ENCODE measurements around the gene DPP10. TPM values are rescaled to one million over a fixed set of nuclear protein-coding genes. Genes with fewer than 3 reads are reported as not detected.

Gene DPP10
- total and polyA plus RNA-seq, 4 donors: 0.04 to 4.1 (median 0.48) TPM

GRCh38 chr2:115124817-115125216 is 682.4 kb downstream of the DPP10 start (continued):
- TF ChIP-seq, protein P1, sequence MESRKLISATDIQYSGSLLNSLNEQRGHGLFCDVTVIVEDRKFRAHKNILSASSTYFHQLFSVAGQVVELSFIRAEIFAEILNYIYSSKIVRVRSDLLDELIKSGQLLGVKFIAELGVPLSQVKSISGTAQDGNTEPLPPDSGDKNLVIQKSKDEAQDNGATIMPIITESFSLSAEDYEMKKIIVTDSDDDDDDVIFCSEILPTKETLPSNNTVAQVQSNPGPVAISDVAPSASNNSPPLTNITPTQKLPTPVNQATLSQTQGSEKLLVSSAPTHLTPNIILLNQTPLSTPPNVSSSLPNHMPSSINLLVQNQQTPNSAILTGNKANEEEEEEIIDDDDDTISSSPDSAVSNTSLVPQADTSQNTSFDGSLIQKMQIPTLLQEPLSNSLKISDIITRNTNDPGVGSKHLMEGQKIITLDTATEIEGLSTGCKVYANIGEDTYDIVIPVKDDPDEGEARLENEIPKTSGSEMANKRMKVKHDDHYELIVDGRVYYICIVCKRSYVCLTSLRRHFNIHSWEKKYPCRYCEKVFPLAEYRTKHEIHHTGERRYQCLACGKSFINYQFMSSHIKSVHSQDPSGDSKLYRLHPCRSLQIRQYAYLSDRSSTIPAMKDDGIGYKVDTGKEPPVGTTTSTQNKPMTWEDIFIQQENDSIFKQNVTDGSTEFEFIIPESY (IDR thresholded peaks at IDR 0.05): no peak

DNA sequence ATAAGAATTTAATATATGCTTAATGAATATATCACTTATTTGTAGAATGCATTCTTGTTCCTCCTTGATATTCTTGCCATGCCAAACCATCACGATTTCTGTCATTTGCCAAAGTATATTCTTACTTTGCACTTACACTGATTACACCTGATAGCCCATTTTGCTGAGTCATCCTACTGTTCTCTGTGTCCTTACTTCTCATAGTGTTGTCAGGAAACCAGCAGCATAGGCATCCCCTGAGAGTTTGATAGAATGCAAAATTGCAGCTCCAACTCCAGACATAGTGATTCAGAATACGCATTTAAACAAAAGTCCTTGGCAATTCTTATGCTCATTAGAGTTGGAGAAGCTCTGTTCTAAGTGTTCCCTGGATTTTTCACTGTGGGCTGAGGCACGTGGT is 687.1 kb downstream of the DPP10 start:
- Histone ChIP-seq H3K36me3 (ENCODE audit: control insufficient read depth in 4 of 4, insufficient read depth in 3 of 4, low read depth in 1 of 4, low read length in 3 of 4) (no peaks in the 10 kb centered on the region), H3K27me3 (ENCODE audit: control insufficient read depth in 4 of 4, insufficient read depth in 4 of 4, low read length in 3 of 4) (peaks cover 0 to 2% (median 0%) of the 10 kb centered on the region in 4 donors), H3K4me1 (ENCODE audit: control insufficient read depth in 4 of 4, insufficient read depth in 4 of 4, low read length in 3 of 4) (no peaks in the 10 kb centered on the region), H3K9ac (ENCODE audit: low read depth in 1 of 2, low read length in 2 of 2) (no peak overlapping the region), H3K4me3 (ENCODE audit: low read depth in 1 of 3, low read length in 3 of 3) (no peak overlapping the region), H3K9me3 (ENCODE audit: control insufficient read depth in 4 of 4, low read length in 3 of 4) (no peaks in the 10 kb centered on the region), H3K27ac (ENCODE audit: low read depth in 1 of 2, low read length in 2 of 2) (no peak overlapping the region)
- no peak for DNase-seq (ENCODE audit: low spot score)
- TF ChIP-seq GABPA (IDR thresholded peaks at IDR 0.05 in 1 of 2, conservative IDR thresholded peaks at IDR 0.05 in 1 of 2): no peak
- TF ChIP-seq FOXA1 (IDR thresholded peaks at IDR 0.05): no peak
- no peak for TF ChIP-seq TAF1 (conservative IDR thresholded peaks at IDR 0.05)
- TF ChIP-seq, protein P1 (IDR thresholded peaks at IDR 0.05): no peak
- TF ChIP-seq RAD21 (IDR thresholded peaks at IDR 0.05): no peak
- TF ChIP-seq FOXA2 (IDR thresholded peaks at IDR 0.05): no peak
- TF ChIP-seq, protein P2, sequence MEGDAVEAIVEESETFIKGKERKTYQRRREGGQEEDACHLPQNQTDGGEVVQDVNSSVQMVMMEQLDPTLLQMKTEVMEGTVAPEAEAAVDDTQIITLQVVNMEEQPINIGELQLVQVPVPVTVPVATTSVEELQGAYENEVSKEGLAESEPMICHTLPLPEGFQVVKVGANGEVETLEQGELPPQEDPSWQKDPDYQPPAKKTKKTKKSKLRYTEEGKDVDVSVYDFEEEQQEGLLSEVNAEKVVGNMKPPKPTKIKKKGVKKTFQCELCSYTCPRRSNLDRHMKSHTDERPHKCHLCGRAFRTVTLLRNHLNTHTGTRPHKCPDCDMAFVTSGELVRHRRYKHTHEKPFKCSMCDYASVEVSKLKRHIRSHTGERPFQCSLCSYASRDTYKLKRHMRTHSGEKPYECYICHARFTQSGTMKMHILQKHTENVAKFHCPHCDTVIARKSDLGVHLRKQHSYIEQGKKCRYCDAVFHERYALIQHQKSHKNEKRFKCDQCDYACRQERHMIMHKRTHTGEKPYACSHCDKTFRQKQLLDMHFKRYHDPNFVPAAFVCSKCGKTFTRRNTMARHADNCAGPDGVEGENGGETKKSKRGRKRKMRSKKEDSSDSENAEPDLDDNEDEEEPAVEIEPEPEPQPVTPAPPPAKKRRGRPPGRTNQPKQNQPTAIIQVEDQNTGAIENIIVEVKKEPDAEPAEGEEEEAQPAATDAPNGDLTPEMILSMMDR (IDR thresholded peaks at IDR 0.05; ENCODE audit: low read depth, low read length, missing input control): no peak
- no peak for TF ChIP-seq RXRA (IDR thresholded peaks at IDR 0.05)
- TF ChIP-seq SP1 (IDR thresholded peaks at IDR 0.05): no peak
- no peak for TF ChIP-seq MAX (IDR thresholded peaks at IDR 0.05)
- 76% methylated on average over 3 of the region's 3 CpGs for WGBS

- DNase-seq (ENCODE audit: low spot score): peak; percentile 33
- Histone ChIP-seq H3K9me3 (ENCODE audit: control insufficient read depth in 4 of 4, low read length in 3 of 4) (no peaks in the 10 kb centered on the region), H3K4me3 (ENCODE audit: low read depth in 1 of 3, low read length in 3 of 3) (no peak overlapping the region), H3K4me1 (ENCODE audit: control insufficient read depth in 4 of 4, insufficient read depth in 4 of 4, low read length in 3 of 4) (peaks cover 0 to 8% (median 4%) of the 10 kb centered on the region in 4 donors), H3K27ac (ENCODE audit: low read depth in 1 of 2, low read length in 2 of 2) (no peak overlapping the region), H3K36me3 (ENCODE audit: control insufficient read depth in 4 of 4, insufficient read depth in 3 of 4, low read depth in 1 of 4, low read length in 3 of 4) (no peaks in the 10 kb centered on the region), H3K9ac (ENCODE audit: low read depth in 1 of 2, low read length in 2 of 2) (no peak overlapping the region), H3K27me3 (ENCODE audit: control insufficient read depth in 4 of 4, insufficient read depth in 4 of 4, low read length in 3 of 4) (peaks cover 2 to 14% (median 8%) of the 10 kb centered on the region in 4 donors)
- no peak for TF ChIP-seq FOXA1 (IDR thresholded peaks at IDR 0.05)
- no peak for TF ChIP-seq HNF4A (conservative IDR thresholded peaks at IDR 0.05)
- 17% methylated on average over 12 of the region's 12 CpGs for WGBS
Measured at GRCh38 chr2:115160531-115161080, 718.2 kb downstream of the DPP10 start.

Data from liver (tissue), 9 donors.